Colonic mucosa (tissue), 4 donors: ENCODE measurements around the gene LRG1. TPM values are rescaled to one million over a fixed set of nuclear protein-coding genes. Genes with fewer than 3 reads are reported as not detected.

Experiments
- DNase-seq: peaks from one replicate; pipeline ENCODE4 v3.0.0-alpha.2; 2020
- H3K27ac ChIP-seq: fragments of 200-600 bp; one replicate; pipeline ENCODE4 v1.8.0; 2021
- H3K27me3 ChIP-seq: fragments of 200-600 bp; one replicate; pipeline ENCODE4 v1.8.0; 2021
- H3K36me3 ChIP-seq: fragments of 200-600 bp; one replicate; pipeline ENCODE4 v1.8.0; 2021
- H3K4me1 ChIP-seq: fragments of 200-600 bp; one replicate; pipeline ENCODE4 v1.8.0; 2021; ENCODE audit warnings: mild to moderate bottlenecking
- H3K4me3 ChIP-seq: fragments of 200-600 bp; one replicate; pipeline ENCODE4 v1.8.0; 2021
- H3K9ac ChIP-seq, 2 donors: one replicate each; pipeline ENCODE4 v1.7.0; 2013; ENCODE audit warnings: control low read depth in 2 of 2, low read depth in 2 of 2, low read length in 2 of 2
- H3K9me3 ChIP-seq: fragments of 200-600 bp; one replicate; pipeline ENCODE4 v1.8.0; 2021
- CTCF ChIP-seq: fragments of 200-600 bp; IDR thresholded peaks from one replicate; pipeline ENCODE4 v1.8.0; 2022; ENCODE audit warnings: antibody characterized with exemption, mild to moderate bottlenecking
- intact Hi-C: fragments of 100-400 bp; cut with DNase I; formaldehyde crosslinking; loops from one replicate; pipeline ENCODE4 v1.14.1; 2022
- total RNA-seq, 2 donors: library from RNA; stranded (reverse); fragmentation: NEBNext Ultra II Directional in 1 of 2; extraction: Animal tissue kit (Norgen Biotek cat#: 25700) in 1 of 2; gene quantifications; one replicate each; pipeline ENCODE4 v1.2.1, GENCODE V29; 2021
- donor health status: healthy.
- donor health status: DM: no; HTN: no; CAD: no.
- donor health status: DM: no; HTN: no; CAD: no.

LRG1 gene
- total RNA-seq, 2 donors from 2014 or later, result 24.4 to 26.0 TPM

GRCh38 chr19:4553092-4553695 is 13.4 kb upstream of the LRG1 start:
- no peak overlapping the region for H3K9ac ChIP-seq
- H3K4me3 ChIP-seq, result no peak overlapping the region
- no peak for TF ChIP-seq CTCF
- no peak for DNase-seq
- no peaks in the 10 kb centered on the region for H3K27me3 ChIP-seq
- H3K4me1 ChIP-seq, result no peaks in the 10 kb centered on the region
- H3K9me3 ChIP-seq, result no peaks in the 10 kb centered on the region
- intact Hi-C loops, result no loop called here
- no peaks in the 10 kb centered on the region for H3K36me3 ChIP-seq
- H3K27ac ChIP-seq, result no peak overlapping the region

GRCh38 chr19:4552525-4552819 is 12.6 kb upstream of the LRG1 start:
- Histone ChIP-seq H3K4me1 (no peaks in the 10 kb centered on the region), H3K4me3 (no peak overlapping the region), H3K36me3 (no peaks in the 10 kb centered on the region), H3K27me3 (no peaks in the 10 kb centered on the region), H3K27ac (no peak overlapping the region), H3K9ac (no peak overlapping the region), H3K9me3 (no peaks in the 10 kb centered on the region)
- intact Hi-C loops, result no loop called here
- TF ChIP-seq CTCF, result no peak
- DNase-seq, result no peak

GRCh38 chr19:4550479-4551050 is 10.7 kb upstream of the LRG1 start:
- H3K4me3 ChIP-seq, result no peak overlapping the region
- H3K27ac ChIP-seq, result no peak overlapping the region
- H3K27me3 ChIP-seq, result no peaks in the 10 kb centered on the region
- H3K4me1 ChIP-seq, result peaks cover 3% of the 10 kb centered on the region
- H3K9me3 ChIP-seq, result no peaks in the 10 kb centered on the region
- H3K9ac ChIP-seq, result no peak overlapping the region
- TF ChIP-seq CTCF, result no peak
- no peak for DNase-seq
- no peaks in the 10 kb centered on the region for H3K36me3 ChIP-seq
- intact Hi-C loops, result no loop called here

- no peaks in the 10 kb centered on the region for H3K27me3 ChIP-seq
- no peaks in the 10 kb centered on the region for H3K9me3 ChIP-seq
- no peak overlapping the region for H3K4me3 ChIP-seq
- intact Hi-C loops, result no loop called here
- no peak overlapping the region for H3K9ac ChIP-seq
- peaks cover 3% of the 10 kb centered on the region for H3K4me1 ChIP-seq
- DNase-seq, result no peak
- H3K36me3 ChIP-seq, result no peaks in the 10 kb centered on the region
- no peak overlapping the region for H3K27ac ChIP-seq
- no peak for TF ChIP-seq CTCF
Measured at GRCh38 chr19:4550018-4550417, 10.2 kb upstream of the LRG1 start.

- Histone ChIP-seq H3K9me3 (no peaks in the 10 kb centered on the region), H3K9ac (no peak overlapping the region), H3K36me3 (no peaks in the 10 kb centered on the region), H3K4me1 (peaks cover 3% of the 10 kb centered on the region), H3K27ac (no peak overlapping the region), H3K4me3 (no peak overlapping the region), H3K27me3 (no peaks in the 10 kb centered on the region)
- no peak for TF ChIP-seq CTCF
- intact Hi-C loops, result no loop called here
- DNase-seq, result no peak
Measured at GRCh38 chr19:4548238-4548584, 8.4 kb upstream of the LRG1 start.
